Subcutaneous abdominal adipose tissue (tissue), 5 donors: ENCODE data around the gene NOTCH1.

Source experiments
- H3K27ac ChIP-seq: one replicate; pipeline ENCODE4 v1.7.0; 2013; ENCODE audit warnings: low read depth, mild to moderate bottlenecking, inconsistent platforms, low read length, moderate library complexity
- H3K27me3 ChIP-seq, 5 donors: one replicate each; pipeline ENCODE4 v1.7.0; 2013; ENCODE audit warnings: low read length in 5 of 5, inconsistent platforms in 1 of 5; ENCODE audit not compliant: control insufficient read depth in 5 of 5, insufficient read depth in 4 of 5
- H3K36me3 ChIP-seq, 5 donors: one replicate each; pipeline ENCODE4 v1.7.0; 2013; ENCODE audit warnings: low read length in 5 of 5; ENCODE audit not compliant: control insufficient read depth in 5 of 5, insufficient read depth in 5 of 5
- H3K4me1 ChIP-seq, 5 donors: one replicate each; pipeline ENCODE4 v1.7.0; 2013; ENCODE audit warnings: low read length in 5 of 5, mild to moderate bottlenecking in 3 of 5, moderate library complexity in 1 of 5; ENCODE audit not compliant: control insufficient read depth in 5 of 5, insufficient read depth in 5 of 5
- H3K4me3 ChIP-seq, 5 donors: one replicate each; pipeline ENCODE4 v1.7.0; 2013; ENCODE audit warnings: low read length in 5 of 5, low read depth in 1 of 5
- H3K9ac ChIP-seq, 5 donors: one replicate each; pipeline ENCODE4 v1.7.0; 2013; ENCODE audit warnings: low read length in 5 of 5, mild to moderate bottlenecking in 4 of 5, moderate library complexity in 3 of 5
- H3K9me3 ChIP-seq, 5 donors: one replicate each; pipeline ENCODE4 v1.7.0; 2013; ENCODE audit warnings: low read length in 5 of 5; ENCODE audit not compliant: control insufficient read depth in 5 of 5
- donor health status: healthy.
- donor health status: healthy.
- donor health status: healthy.
- donor health status: healthy.
- donor health status: healthy.

Gene NOTCH1

DNA sequence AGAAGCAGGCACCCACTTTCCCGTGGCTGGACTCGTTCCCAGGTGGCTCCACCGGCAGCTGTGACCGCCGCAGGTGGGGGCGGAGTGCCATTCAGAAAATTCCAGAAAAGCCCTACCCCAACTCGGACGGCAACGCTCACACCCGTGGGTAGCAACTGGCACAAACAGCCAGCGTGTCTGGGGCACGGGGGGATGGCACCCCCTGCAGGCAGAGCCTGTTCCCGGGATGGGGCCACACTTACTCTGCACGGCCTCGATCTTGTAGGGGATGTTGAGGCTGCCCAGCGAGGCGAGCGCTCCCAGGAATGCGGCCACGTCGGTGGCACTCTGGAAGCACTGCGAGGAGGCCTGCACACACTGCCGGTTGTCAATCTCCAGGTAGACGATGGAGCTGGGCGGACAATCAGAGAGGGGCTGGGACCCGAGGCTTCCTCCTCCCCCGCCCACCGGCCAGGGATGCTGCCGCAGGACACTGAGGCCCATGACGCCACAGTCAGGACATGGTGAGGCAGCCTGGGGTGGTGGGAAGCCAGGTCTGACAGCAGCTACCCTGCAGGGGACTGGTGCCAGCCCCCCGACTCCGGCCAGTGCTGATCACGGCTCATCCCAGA, 42.8 kb downstream of the NOTCH1 start:
- Histone ChIP-seq H3K9me3 (no peaks in the 10 kb centered on the region), H3K27ac (no peak overlapping the region), H3K36me3 (peaks cover 0 to 99% (median 98%) of the 10 kb centered on the region in 5 donors)

DNA sequence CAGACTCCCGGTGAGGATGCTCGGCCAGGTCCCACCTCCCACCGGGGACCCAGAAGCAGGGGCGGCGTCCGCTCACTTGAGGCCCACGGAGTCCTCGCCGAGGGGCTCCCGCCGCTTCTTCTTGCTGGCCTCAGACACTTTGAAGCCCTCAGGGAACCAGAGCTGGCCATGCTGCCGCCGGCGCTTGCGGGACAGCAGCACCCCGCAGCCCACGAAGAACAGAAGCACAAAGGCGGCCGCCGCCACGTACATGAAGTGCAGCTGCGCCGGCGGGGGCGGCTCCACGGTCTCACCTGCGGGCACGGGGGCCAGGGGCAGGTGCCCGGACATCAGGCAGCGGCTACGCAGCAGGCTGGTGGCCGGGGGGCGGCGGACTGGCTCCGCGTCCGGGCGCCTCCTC, 43.7 kb downstream of the NOTCH1 start:
- Histone ChIP-seq H3K9ac (no peak overlapping the region), H3K9me3 (no peaks in the 10 kb centered on the region), H3K27ac (no peak overlapping the region), H3K27me3 (no peaks in the 10 kb centered on the region), H3K4me1 (no peaks in the 10 kb centered on the region), H3K36me3 (peaks cover 0 to 99% (median 97%) of the 10 kb centered on the region in 5 donors), H3K4me3 (no peak overlapping the region)

More for the DNA sequence above, 42.8 kb downstream of the NOTCH1 start:
- Histone ChIP-seq H3K4me3 (no peak overlapping the region), H3K27me3 (no peaks in the 10 kb centered on the region), H3K9ac (no peak overlapping the region), H3K4me1 (no peaks in the 10 kb centered on the region)

DNA sequence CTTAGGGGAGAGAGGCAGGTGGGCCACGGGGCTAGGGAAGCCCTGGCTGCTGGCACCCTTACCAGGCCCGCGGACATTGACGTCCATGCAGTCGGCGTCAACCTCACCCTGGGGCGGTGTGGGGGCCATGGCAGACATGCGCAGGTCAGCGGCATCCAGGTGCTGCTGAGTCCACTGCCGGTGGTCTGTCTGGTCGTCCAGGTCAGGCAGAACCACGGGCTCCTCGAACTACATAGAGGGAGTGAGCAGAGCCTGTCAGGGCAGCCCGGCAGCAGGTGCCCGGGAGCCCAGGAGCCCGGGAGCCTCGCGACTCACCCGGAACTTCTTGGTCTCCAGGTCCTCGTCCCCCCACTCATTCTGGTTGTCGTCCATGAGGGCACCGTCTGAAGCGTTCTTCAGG, 44.2 kb downstream of the NOTCH1 start:
- no peak overlapping the region for H3K9ac ChIP-seq
- H3K27ac ChIP-seq = no peak overlapping the region
- no peaks in the 10 kb centered on the region for H3K27me3 ChIP-seq
- H3K4me3 ChIP-seq = no peak overlapping the region
- no peaks in the 10 kb centered on the region for H3K4me1 ChIP-seq
- peaks cover 0 to 99% (median 97%) of the 10 kb centered on the region in 5 donors for H3K36me3 ChIP-seq
- no peaks in the 10 kb centered on the region for H3K9me3 ChIP-seq

DNA sequence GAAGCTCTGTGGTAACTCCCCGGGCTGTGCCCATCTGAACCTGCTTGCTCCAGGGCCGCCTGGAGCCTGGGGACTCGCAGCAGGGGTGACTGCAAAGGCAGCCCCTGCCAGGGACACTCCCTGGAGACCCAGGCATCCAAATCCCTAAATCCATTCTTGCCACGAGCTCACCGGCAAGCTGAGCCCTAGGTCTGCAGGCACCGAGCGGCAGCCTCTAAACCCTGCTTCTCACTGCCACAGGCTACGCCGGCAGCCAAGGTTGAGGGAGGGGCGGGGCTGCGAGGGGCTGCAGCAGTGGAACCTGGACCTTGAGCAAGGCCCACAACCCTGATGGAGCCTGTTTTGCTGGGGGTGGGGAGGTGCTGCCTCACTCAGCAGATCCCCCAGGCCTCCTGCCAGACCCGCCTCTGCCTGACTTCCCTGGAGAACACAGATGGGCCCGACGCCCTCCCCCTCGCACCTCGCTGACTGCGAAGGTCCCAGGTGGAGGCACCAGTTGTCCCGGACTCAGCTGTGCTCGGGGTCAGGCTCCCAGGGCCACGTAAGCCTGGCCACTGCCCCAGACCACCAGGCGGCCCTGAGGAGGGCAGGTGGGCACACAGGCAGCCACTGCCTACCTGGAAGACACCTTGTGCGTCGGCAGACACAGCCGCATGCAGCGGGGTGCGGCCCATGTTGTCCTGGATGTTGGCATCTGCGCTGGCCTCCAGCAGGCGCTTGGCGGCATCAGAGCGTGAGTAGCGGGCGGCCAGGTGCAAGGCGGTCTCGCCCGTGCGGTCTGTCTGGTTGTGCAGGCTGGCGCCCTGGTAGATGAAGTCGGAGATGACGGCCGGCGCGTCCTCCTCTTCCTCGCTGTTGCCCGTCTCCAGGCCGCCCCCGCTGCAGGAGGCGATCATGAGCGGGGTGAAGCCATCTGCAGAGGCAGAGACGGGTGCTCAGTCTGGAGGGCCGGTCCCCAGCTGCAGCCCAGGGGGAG, 45.6 kb downstream of the NOTCH1 start:
- no peaks in the 10 kb centered on the region for H3K27me3 ChIP-seq
- H3K9ac ChIP-seq = no peak overlapping the region
- no peak overlapping the region for H3K4me3 ChIP-seq
- H3K9me3 ChIP-seq = no peaks in the 10 kb centered on the region
- H3K4me1 ChIP-seq = no peaks in the 10 kb centered on the region
- no peak overlapping the region for H3K27ac ChIP-seq
- peaks cover 0 to 96% (median 94%) of the 10 kb centered on the region in 5 donors for H3K36me3 ChIP-seq

DNA sequence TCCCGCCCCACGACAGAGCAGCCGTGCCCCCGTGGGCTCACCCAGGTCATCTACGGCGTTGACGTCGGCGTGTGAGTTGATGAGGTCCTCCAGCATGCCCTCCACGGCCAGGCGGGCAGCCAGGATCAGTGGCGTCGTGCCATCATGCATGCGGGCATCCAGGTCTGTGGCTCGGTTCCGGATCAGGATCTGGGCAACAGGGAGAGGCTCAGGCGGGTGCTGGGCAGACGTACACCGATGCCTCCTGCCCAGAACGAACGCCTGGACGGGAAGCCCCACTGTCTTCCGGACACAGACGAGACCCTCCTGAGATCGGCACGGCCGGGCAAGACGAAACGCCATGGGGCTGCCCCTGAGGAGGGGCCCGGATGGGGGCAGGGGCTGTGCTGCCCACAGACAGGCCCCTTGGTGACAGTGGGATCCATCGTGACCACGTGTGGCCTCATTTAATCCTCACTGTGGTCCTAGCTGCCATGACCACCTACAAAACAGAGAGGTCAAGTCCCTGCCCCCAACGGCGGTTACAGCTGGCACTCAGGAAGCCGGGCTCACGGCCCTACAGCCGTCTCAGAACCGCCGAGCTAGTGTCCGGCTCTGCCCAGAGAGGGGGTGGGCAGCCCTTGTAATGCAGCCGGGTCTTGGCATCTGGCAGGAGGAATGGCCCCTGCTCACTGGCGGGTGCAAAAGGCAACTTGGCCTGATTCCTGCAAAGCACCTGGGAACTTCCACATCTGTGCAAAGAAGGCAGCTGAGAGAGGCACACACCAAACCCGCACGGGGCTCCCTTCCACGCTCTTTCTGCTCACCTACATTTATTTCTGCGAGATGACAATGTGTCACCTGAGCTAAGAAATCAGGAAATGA, 46.5 kb downstream of the NOTCH1 start:
- Histone ChIP-seq H3K9ac (no peak overlapping the region), H3K4me1 (peaks cover 0 to 2% (median 0%) of the 10 kb centered on the region in 5 donors), H3K27me3 (no peaks in the 10 kb centered on the region), H3K27ac (no peak overlapping the region), H3K9me3 (no peaks in the 10 kb centered on the region), H3K36me3 (peaks cover 0 to 91% (median 90%) of the 10 kb centered on the region in 5 donors), H3K4me3 (no peak overlapping the region)

DNA sequence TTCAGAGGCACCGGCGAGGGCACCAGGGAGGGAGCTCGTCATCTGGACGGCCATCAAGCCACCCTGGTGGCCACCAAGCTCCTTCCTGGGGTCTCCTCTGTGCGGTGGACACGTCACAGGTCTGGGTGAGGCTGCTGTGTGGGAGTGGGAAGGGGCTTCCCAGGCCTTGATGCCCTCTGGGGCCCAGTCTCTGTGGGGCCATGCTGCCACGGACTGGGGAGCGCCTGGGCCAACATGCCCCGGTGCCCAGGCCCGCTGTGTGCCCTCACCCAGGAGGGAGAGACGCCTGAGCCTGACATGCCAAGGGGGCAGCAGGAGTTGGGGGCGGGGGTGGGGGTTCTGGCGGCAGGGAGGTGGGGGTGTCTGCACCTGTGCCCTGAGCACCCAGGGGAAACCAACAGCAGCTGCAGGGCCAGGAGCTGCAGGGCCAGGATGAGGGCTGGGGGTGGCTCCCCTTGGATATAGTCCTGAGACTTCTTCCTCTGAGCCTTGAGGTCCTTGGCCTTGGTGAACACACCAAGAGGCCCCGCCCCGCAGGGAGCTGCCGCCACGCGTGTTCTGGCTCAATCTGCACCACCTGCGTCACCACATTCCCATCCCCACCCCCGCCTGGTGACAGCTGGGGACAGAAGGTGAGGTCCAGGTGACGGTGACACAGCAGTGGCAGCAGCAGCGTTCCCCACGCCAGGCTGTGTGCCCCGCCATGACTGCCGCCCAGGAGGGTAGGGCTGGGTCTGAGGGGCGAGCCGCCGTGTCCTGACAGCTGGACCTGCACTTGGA, 47.7 kb downstream of the NOTCH1 start:
- Histone ChIP-seq H3K27me3 (no peaks in the 10 kb centered on the region), H3K4me1 (peaks cover 0 to 14% (median 12%) of the 10 kb centered on the region in 5 donors), H3K36me3 (peaks cover 0 to 84% (median 80%) of the 10 kb centered on the region in 5 donors), H3K9ac (no peak overlapping the region), H3K4me3 (no peak overlapping the region), H3K27ac (no peak overlapping the region), H3K9me3 (no peaks in the 10 kb centered on the region)

DNA sequence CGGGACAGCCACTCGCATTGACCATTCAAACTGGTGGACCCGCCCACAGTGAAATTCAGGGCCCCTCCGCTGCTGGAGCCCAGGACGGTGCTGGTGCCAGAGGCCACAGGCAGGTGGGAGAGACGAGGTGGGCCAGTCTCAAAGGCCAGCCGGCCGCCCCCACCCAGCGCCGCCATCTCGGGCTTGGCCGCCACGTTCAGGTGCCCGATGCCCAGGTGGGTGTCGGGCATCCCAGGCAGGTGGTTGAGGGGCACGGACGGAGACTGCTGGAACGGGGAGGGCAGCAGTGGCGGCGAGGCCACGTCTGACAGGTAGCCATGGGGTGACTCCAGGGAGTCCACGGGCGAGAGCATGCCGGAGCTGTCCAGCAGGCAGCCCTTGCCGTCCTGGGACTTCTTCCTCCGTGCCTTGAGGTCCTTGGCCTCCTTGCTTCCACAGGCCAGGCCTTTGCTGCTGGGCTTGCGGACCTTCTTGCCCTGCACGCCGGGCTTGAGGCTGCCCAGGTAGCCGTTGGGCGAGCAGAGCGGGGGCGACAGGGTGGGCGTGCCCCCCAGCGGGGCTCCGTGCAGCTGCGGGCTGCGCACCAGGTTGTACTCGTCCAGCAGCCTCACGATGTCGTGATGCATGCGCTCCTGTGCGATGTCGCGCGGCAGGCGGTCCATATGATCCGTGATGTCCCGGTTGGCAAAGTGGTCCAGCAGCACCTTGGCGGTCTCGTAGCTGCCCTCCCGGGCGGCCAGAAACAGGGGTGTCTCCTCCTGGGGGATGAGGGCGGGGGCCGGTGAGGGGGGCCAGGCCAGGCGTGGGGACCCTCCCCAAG, 48.8 kb downstream of the NOTCH1 start:
- Histone ChIP-seq H3K27ac (no peak overlapping the region), H3K4me3 (no peak overlapping the region), H3K4me1 (peaks cover 0 to 20% (median 17%) of the 10 kb centered on the region in 5 donors), H3K9me3 (no peaks in the 10 kb centered on the region), H3K27me3 (no peaks in the 10 kb centered on the region), H3K36me3 (peaks cover 0 to 73% (median 69%) of the 10 kb centered on the region in 5 donors), H3K9ac (no peak overlapping the region)

DNA sequence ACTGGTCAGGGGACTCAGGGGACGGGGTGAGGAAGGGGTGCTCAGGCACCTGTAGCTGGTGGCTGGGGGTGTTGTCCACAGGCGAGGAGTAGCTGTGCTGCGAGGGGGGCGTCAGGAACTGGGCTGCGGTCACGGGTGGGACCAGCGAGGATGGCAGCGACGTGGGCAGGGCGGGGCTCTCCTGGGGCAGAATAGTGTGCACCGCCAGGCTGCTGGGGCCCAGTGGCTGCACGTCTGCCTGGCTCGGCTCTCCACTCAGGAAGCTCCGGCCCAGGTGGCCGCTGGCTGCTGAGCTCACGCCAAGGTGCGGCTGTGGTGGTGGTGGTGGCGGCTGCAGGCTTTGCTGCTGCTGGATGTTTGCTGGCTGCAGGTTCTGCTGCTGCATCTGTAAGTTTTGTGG, 49.7 kb downstream of the NOTCH1 start:
- Histone ChIP-seq H3K9me3 (no peaks in the 10 kb centered on the region), H3K4me1 (peaks cover 0 to 20% (median 17%) of the 10 kb centered on the region in 5 donors), H3K27me3 (no peaks in the 10 kb centered on the region), H3K27ac (no peak overlapping the region), H3K9ac (no peak overlapping the region), H3K4me3 (no peak overlapping the region), H3K36me3 (peaks cover 0 to 65% (median 62%) of the 10 kb centered on the region in 5 donors)
